K562 (cell line): ENCODE results near the gene FGR. TPM values are rescaled to one million over a fixed set of nuclear protein-coding genes. Genes with fewer than 3 reads are reported as not detected.

Source experiments
- ETV6 ChIP-seq, 3 experiments: fragments of 150-350 bp in 1 of 3; sonication (generic) in 1 of 3; formaldehyde crosslinking in 1 of 3; IDR thresholded peaks; 2 replicates each; pipeline versions ENCODE4 v1.6.1 to v1.8.0; 2014 to 2022; ENCODE audit warnings: borderline replicate concordance in 2 of 3, low read depth in 2 of 3, antibody characterized with exemption in 1 of 3, low read length in 1 of 3, mild to moderate bottlenecking in 1 of 3, missing genetic modification reagents in 1 of 3
- FOXK2 ChIP-seq, 2 experiments: fragments of 450-650 bp; IDR thresholded peaks in 1 of 2; conservative IDR thresholded peaks in 1 of 2; 2 replicates each; pipeline ENCODE4 v1.6.1; 2016; ENCODE audit warnings: low read depth in 2 of 2, mild to moderate bottlenecking in 1 of 2
- HDAC1 ChIP-seq, 2 experiments: fragments of 450-650 bp; IDR thresholded peaks; 2 replicates each; pipeline ENCODE4 v1.6.1; 2016 to 2017; ENCODE audit warnings: inconsistent platforms in 1 of 2, mild to moderate bottlenecking in 1 of 2, moderate library complexity in 1 of 2
- HDAC2 ChIP-seq: fragments of 450-650 bp; IDR thresholded peaks from 2 replicates; pipeline ENCODE4 v1.6.1; 2016; ENCODE audit warnings: mild to moderate bottlenecking
- KLF16 ChIP-seq: IDR thresholded peaks from 2 replicates; pipeline ENCODE4 v1.6.1; 2016; ENCODE audit warnings: antibody characterized with exemption
- MCM2 ChIP-seq: fragments of 450-650 bp; IDR thresholded peaks from 2 replicates; pipeline ENCODE4 v1.6.1; 2017; ENCODE audit warnings: low read depth, mild to moderate bottlenecking
- NR3C1 ChIP-seq: sonication (generic); formaldehyde crosslinking; IDR thresholded peaks from 2 replicates; pipeline ENCODE4 v1.8.1; 2022; ENCODE audit warnings: missing genetic modification reagents
- RCOR1 ChIP-seq, 2 experiments: IDR thresholded peaks; 2 replicates each; pipeline ENCODE4 v1.6.1; 2012; ENCODE audit warnings: low read depth in 2 of 2, low read length in 2 of 2, borderline replicate concordance in 1 of 2, improper control_type of control experiment in 1 of 2
- ZEB2 ChIP-seq: fragments of 450-650 bp; IDR thresholded peaks from 2 replicates; pipeline ENCODE4 v1.6.1; 2016
- ZNF609 ChIP-seq: sonication (generic); formaldehyde crosslinking; IDR thresholded peaks from 2 replicates; pipeline ENCODE4 v1.8.1; 2023; ENCODE audit warnings: missing genetic modification reagents, mild to moderate bottlenecking, borderline replicate concordance
- ZSCAN29 ChIP-seq: fragments of 450-650 bp; IDR thresholded peaks from 2 replicates; pipeline ENCODE4 v1.6.1; 2017
- polyA plus RNA-seq, 8 experiments: library from polyadenylated mRNA; depleted of rRNA in 4 of 8; stranded (reverse) in 5 of 8; unstranded in 3 of 8; fragments of >200 nt; fragmentation: Nextera tagmentation in 2 of 8; fragmentation: Illumina TruSeq in 1 of 8; extraction: Ambion mirVana in 2 of 8; extraction: Trizol in 1 of 8; gene quantifications; 2 replicates each; pipeline versions ENCODE4 v1.2.1 to v1.2.3, GENCODE V29; 2011 to 2014; ENCODE audit warnings: inconsistent platforms in 1 of 8, missing spikeins in 1 of 8
- total RNA-seq, 7 experiments: library from RNA; depleted of rRNA in 6 of 7; stranded (reverse); fragments of >200 nt in 6 of 7; fragmentation: Illumina TruSeq in 2 of 7; extraction: Trizol in 2 of 7; gene quantifications; 2 replicates each; pipeline versions ENCODE4 v1.2.1 to v1.2.3, GENCODE V29; 2011 to 2021; ENCODE audit warnings: low replicate concordance in 1 of 7
- TF ChIP-seq, protein P1 (sequence below), 2 experiments: IDR thresholded peaks; 2 replicates each; pipeline ENCODE4 v1.6.1; 2011; ENCODE audit warnings: borderline replicate concordance in 1 of 2, control low read depth in 1 of 2, low read depth in 1 of 2, low read length in 1 of 2, mild to moderate bottlenecking in 1 of 2, mixed read lengths in 1 of 2, moderate library complexity in 1 of 2; ENCODE audit not compliant: insufficient read depth in 1 of 2, insufficient read length in 1 of 2, poor library complexity in 1 of 2, severe bottlenecking in 1 of 2; ENCODE audit errors: extremely low read depth in 1 of 2

Gene FGR
- total and polyA plus RNA-seq, 9 of the 15 experiments (the other 6 are each of a cell fraction or from before 2014, with no cell fraction given) = 0.04 to 0.11 TPM; not detected in 7

- no peak for TF ChIP-seq ZNF609 (CRISPR knock-in tag)
- peak; percentile 56; the same call in 1 of the 2 replicates for TF ChIP-seq ZSCAN29
- TF ChIP-seq, protein P1, sequence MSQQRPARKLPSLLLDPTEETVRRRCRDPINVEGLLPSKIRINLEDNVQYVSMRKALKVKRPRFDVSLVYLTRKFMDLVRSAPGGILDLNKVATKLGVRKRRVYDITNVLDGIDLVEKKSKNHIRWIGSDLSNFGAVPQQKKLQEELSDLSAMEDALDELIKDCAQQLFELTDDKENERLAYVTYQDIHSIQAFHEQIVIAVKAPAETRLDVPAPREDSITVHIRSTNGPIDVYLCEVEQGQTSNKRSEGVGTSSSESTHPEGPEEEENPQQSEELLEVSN (IDR thresholded peaks at IDR 0.05; ENCODE audit: borderline replicate concordance in 1 of 2, extremely low read depth in 1 of 2, insufficient read depth in 1 of 2, insufficient read length in 1 of 2, low read depth in 1 of 2, low read length in 1 of 2, poor library complexity in 1 of 2, severe bottlenecking in 1 of 2) = peak; percentile 65 to 81
- TF ChIP-seq ETV6 (IDR thresholded peaks at IDR 0.05; ENCODE audit: borderline replicate concordance in 1 of 2, low read depth in 2 of 2, low read length in 1 of 2) = no peak
- peak; percentile 82; the same call in 1 of the 2 replicates for TF ChIP-seq ETV6 (CRISPR knock-in tag; IDR thresholded peaks at IDR 0.05; ENCODE audit: borderline replicate concordance)
- peak in 1 of 2 experiments; percentile 68; a peak in 2 of 4 replicates for TF ChIP-seq HDAC1 (IDR thresholded peaks at IDR 0.05)
- TF ChIP-seq HDAC2 = 0 out of 2 replicates have a peak, but pooled peaks have one; percentile 73
- TF ChIP-seq FOXK2 (conservative IDR thresholded peaks at IDR 0.05 in 1 of 2, IDR thresholded peaks at IDR 0.05 in 1 of 2; ENCODE audit: low read depth in 2 of 2) = peak in 1 of 2 experiments; percentile 32; a peak in 1 of 4 replicates
- peak; percentile 41 to 63; a peak in 2 of 4 replicates for TF ChIP-seq RCOR1 (IDR thresholded peaks at IDR 0.05; ENCODE audit: borderline replicate concordance in 1 of 2, low read depth in 2 of 2, low read length in 2 of 2)
- TF ChIP-seq MCM2 = no peak
- TF ChIP-seq ZEB2 = peak; percentile 98
- TF ChIP-seq KLF16 = 0 out of 2 replicates have a peak, but pooled peaks have one; percentile 2
- TF ChIP-seq NR3C1 = peak; percentile 36; the same call in 1 of the 2 replicates
- TF ChIP-seq, all 486 proteins: peak for 71
These were observed 34.1 kb upstream of the FGR start (continued) for GRCh38 chr1:27668808-27669723.
